HUES64 (cell line): Measurements from ENCODE around the gene C1D.

Experiments used
- H3K27ac ChIP-seq: 2 replicates; pipeline ENCODE4 v1.7.0; 2013; ENCODE audit warnings: low read depth, low read length, inconsistent platforms
- H3K27me3 ChIP-seq: 2 replicates; pipeline ENCODE4 v1.6.1; 2013; ENCODE audit warnings: mild to moderate bottlenecking, low read length; ENCODE audit not compliant: insufficient read depth
- H3K36me3 ChIP-seq: 2 replicates; pipeline ENCODE4 v1.6.1; 2013; ENCODE audit warnings: mild to moderate bottlenecking, low read length; ENCODE audit not compliant: insufficient read depth
- H3K4me1 ChIP-seq: 2 replicates; pipeline ENCODE4 v1.6.1; 2013; ENCODE audit warnings: mild to moderate bottlenecking, low read length, moderate library complexity; ENCODE audit not compliant: insufficient read depth
- H3K4me3 ChIP-seq: 2 replicates; pipeline ENCODE4 v1.5.1; 2013; ENCODE audit warnings: mild to moderate bottlenecking, low read length, moderate library complexity
- H3K9ac ChIP-seq: 2 replicates; pipeline ENCODE4 v1.6.1; 2013; ENCODE audit warnings: mild to moderate bottlenecking, low read depth, low read length
- H3K9me3 ChIP-seq: 2 replicates; pipeline ENCODE4 v1.6.1; 2013; ENCODE audit warnings: low read depth, low read length; ENCODE audit not compliant: insufficient read depth
- WGBS: fragments of 150-250, 120-280 bp; methylation state at CpG from one replicate; pipeline ENCODE4 v1.1.7; 2013; ENCODE audit warnings: missing lambda C conversion rate; 5-methylcytosine and 5-hydroxymethylcytosine counted together

The C1D gene

DNA sequence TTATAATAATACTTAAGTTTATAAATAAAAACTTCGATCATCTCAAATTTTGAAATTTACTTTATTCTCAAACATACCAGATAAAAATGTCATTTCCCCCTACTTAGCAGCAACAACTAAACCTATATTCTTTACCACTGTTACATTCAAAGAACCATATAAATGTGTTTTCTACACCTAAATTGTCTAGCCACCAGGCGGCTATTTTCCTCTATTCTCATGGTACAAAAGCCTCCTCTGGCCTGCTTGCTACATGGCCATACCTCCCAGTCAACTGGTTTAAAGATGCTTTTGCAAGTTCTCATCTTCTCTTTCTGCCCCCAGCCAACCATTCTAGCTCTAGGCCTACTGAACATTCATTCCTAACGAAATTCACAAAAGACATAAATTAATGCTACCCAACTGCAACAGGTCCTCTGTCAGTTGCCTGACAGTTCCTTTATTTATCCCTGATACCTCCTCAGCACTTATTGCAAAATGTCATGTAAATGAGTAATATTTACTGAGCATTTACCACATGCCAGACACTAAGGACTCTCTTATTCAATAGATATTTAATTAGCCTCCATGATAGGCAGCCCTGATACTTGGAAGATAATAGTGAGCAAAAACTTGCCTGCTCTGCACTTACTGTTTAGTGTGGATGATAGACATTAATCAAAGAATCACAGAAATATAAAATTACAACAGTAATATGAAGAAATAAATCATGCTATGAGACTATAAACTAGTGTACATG lies 5.0 kb downstream of the C1D start:
- Histone ChIP-seq H3K27ac (no peak overlapping the region), H3K4me3 (no peak overlapping the region), H3K27me3 (no peaks in the 10 kb centered on the region), H3K36me3 (no peaks in the 10 kb centered on the region), H3K9me3 (no peaks in the 10 kb centered on the region), H3K4me1 (peaks cover 6% of the 10 kb centered on the region), H3K9ac (no peak overlapping the region)
- WGBS, result 90% methylated on average over 3 of the region's 3 CpGs

DNA sequence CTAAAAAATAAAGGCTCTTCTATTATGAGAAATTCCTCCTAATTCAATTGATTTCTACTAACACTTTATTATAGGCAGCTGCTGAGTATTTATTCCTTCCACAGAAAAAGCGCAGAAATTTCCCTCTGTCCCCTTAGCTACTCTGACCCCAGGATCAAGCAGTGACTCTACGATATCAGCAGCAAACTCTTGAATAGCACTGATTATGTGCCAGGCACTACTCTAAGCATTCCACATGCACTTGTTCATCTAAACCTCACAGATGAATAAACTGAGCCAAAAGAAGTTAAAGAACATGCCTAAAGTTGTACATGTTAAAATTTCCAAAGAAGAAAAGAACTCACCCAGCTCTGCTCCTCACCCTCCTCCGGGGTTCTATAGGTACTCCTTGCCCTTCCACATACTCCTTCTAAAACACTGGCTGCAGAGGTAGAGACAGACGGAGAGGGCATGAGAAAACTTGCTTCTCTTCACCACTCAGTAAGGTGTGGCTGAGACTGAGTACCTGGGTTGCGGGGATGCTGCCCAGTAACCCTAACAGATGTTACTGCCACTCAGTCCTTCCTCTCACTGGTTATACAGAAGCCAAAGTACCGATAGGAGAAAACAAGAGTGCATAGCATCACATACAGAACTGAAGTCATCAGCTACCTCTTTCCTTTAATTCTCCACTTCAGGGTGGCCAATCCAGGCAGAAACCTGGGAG lies 9.9 kb downstream of the C1D start:
- Histone ChIP-seq H3K27ac (no peak overlapping the region), H3K4me3 (no peak overlapping the region), H3K36me3 (no peaks in the 10 kb centered on the region), H3K9ac (no peak overlapping the region), H3K27me3 (no peaks in the 10 kb centered on the region), H3K4me1 (no peaks in the 10 kb centered on the region), H3K9me3 (no peaks in the 10 kb centered on the region)
- 92% methylated on average over 6 of the region's 6 CpGs for WGBS

DNA sequence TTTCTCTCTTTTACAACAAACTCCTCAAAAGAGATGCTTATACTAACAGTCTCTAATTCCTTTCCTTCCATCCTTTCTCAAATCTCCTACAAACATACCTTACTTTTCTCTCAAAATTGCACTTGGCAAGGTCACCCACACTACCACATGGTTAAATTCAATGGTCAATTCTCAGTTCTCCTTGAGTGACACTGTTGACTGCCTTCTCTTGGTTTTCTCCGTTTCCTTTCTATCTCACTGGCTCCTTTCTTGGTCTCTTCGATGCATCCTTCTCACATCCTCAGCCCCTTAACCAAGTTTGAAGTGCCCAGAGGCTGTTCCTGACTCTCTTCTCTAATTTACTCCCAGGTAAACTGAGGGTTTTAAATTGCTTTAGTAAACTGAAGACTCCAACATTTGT lies 12.5 kb downstream of the C1D start:
- no peak overlapping the region for H3K27ac ChIP-seq
- H3K4me1 ChIP-seq, result no peaks in the 10 kb centered on the region
- H3K36me3 ChIP-seq, result peaks cover 14% of the 10 kb centered on the region; the same call in 1 of the 2 replicates
- H3K4me3 ChIP-seq, result no peak overlapping the region
- 91% methylated on average over 2 of the region's 2 CpGs for WGBS
- H3K9ac ChIP-seq, result no peak overlapping the region
- no peaks in the 10 kb centered on the region for H3K9me3 ChIP-seq
- H3K27me3 ChIP-seq, result no peaks in the 10 kb centered on the region

DNA sequence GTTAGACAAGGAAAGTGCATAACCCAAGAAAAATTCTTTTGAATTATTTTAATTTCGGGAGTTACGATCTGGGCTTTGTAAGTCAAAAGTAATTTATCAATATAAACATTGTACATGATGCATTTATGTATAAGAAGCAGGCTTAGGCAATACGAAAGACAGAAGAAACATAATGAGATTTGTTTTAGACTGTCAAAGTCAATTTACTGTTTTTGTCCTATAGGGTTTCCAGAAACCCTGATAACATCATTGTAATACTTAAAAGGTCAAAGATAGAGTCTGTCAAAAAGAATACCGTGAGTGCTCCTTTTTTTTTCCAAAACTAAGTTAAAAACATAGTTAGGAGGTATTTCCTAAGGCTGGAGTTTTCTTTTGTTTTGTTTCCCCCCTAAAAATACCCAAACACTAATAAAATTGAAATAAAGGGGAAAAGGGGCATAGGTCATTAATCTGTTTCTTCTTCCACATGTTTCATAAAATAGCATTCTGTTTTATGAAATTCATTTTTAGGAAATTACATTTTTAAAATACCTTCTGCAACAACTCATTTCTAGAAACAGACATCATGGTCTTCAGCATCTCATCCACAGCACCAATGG lies 16.1 kb downstream of the C1D start:
- Histone ChIP-seq H3K4me3 (no peak overlapping the region), H3K9ac (no peak overlapping the region), H3K9me3 (no peaks in the 10 kb centered on the region), H3K4me1 (no peaks in the 10 kb centered on the region), H3K27me3 (no peaks in the 10 kb centered on the region), H3K27ac (no peak overlapping the region), H3K36me3 (peaks cover 31% of the 10 kb centered on the region)
- 90% methylated on average over 2 of the region's 4 CpGs for WGBS

DNA sequence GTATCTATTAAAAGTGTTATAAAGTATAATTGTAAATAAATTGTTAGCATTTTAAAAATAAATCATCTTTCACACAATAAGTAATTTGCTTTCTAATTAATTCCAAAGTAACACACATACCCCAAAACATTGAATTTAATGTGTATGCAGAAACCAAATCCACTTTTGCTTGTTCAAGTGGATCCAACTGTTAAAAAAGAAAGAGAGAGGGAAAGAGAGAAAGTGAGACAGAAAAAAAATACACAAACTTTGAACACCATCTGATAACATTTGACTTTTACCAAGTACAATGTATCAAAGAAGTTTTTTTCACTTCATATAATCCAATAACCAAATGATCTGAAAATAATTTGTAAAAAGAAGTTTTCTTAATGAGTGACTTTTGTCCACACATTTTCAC lies 16.6 kb downstream of the C1D start:
- H3K27ac ChIP-seq, result no peak overlapping the region
- no peaks in the 10 kb centered on the region for H3K27me3 ChIP-seq
- H3K4me1 ChIP-seq, result no peaks in the 10 kb centered on the region

DNA sequence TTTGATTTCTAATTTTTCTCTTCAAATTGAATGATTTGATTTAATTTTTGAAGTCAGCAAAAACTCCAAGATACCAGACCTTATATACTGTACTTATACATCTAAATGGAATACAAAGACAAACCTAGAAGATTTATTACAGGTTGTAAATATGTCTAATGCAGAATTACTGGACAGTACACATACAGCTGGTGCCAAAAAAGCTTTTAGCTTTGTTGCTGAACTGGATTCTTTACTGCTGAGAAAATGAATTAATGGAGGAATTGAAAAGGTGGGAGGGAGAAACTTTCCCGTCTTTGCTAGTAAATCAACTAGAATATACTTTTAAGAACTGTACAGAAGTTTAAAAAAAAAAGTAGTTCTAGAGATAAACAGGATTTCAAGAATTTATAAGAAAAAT lies 17.5 kb downstream of the C1D start:
- Histone ChIP-seq H3K4me3 (no peak overlapping the region), H3K4me1 (no peaks in the 10 kb centered on the region), H3K36me3 (peaks cover 31% of the 10 kb centered on the region), H3K9me3 (no peaks in the 10 kb centered on the region), H3K27me3 (no peaks in the 10 kb centered on the region), H3K9ac (no peak overlapping the region), H3K27ac (no peak overlapping the region)
- WGBS, result no CpG with 5 or more reads among the region's 1 CpG

More for the DNA sequence above, 16.6 kb downstream of the C1D start:
- Histone ChIP-seq H3K9ac (no peak overlapping the region), H3K9me3 (no peaks in the 10 kb centered on the region), H3K36me3 (peaks cover 31% of the 10 kb centered on the region), H3K4me3 (no peak overlapping the region)

DNA sequence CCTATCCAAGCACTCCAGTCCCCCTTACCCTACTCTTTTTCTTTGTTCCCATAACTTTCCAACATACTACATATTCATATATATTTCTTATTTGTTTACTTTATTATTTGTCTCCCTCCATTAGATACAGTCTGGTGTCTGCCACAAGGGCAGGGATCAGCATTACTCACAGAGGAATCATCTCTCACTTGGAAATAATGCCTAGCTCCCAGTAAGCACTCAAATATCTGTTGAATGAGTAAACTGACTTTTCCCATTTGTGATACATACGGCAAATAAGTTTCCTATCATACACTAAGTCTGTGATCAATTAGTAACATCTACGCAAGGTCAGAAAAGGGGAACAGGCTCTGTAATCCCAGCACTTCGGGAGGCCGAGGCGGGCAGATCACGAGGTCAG lies 18.7 kb downstream of the C1D start:
- 94% methylated on average over 6 of the region's 6 CpGs for WGBS
- H3K27me3 ChIP-seq, result no peaks in the 10 kb centered on the region

DNA sequence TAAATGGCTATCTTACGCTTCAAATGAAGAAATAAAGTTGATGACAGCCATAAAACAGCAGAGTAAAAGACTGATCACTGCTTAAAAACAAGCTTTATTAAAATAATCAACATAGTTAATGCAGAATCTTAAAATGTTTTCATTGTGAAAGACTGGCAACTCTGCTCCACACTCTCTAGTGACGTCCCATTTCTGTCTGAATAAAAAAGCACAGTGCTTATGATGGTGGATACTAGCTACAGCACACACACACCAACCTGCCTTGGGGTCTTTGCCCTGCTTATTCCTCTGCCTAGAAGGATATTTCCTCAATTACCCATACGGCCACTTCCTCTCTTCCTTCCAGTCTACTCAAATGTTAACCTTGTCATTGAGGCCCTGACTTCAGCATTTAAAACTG lies 19.1 kb downstream of the C1D start:
- Histone ChIP-seq H3K4me3 (no peak overlapping the region), H3K27me3 (no peaks in the 10 kb centered on the region), H3K9me3 (no peaks in the 10 kb centered on the region), H3K36me3 (peaks cover 31% of the 10 kb centered on the region), H3K27ac (no peak overlapping the region), H3K9ac (no peak overlapping the region), H3K4me1 (no peaks in the 10 kb centered on the region)
- 92% methylated on average over 3 of the region's 3 CpGs for WGBS

More for the DNA sequence above, 18.7 kb downstream of the C1D start:
- no peaks in the 10 kb centered on the region for H3K4me1 ChIP-seq
- H3K9me3 ChIP-seq, result no peaks in the 10 kb centered on the region
- H3K4me3 ChIP-seq, result no peak overlapping the region
- H3K36me3 ChIP-seq, result peaks cover 31% of the 10 kb centered on the region
- no peak overlapping the region for H3K9ac ChIP-seq
- H3K27ac ChIP-seq, result no peak overlapping the region

DNA sequence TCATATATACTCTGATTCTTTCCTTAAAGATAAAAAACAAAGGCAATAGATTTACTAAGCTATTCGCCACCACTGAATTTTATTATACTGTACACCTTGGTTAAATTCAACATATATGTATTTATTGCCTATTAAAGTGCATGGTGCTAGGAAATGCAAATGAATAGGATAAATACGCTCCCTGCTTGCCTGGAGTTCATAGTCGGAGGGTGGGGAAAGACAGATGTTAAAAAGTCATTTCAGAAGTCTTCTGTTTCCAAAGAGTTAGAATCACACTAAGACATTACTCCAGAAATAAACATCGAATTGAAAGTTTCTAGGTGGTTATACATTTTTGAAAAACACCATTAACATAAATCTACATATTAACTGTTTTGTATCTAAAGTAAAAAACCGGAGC lies 19.8 kb downstream of the C1D start:
- 95% methylated on average over 3 of the region's 5 CpGs for WGBS
- H3K27me3 ChIP-seq, result no peaks in the 10 kb centered on the region
- H3K27ac ChIP-seq, result no peak overlapping the region
- H3K9ac ChIP-seq, result no peak overlapping the region
- no peaks in the 10 kb centered on the region for H3K9me3 ChIP-seq
- no peak overlapping the region for H3K4me3 ChIP-seq
- H3K36me3 ChIP-seq, result peaks cover 31% of the 10 kb centered on the region
- H3K4me1 ChIP-seq, result no peaks in the 10 kb centered on the region

DNA sequence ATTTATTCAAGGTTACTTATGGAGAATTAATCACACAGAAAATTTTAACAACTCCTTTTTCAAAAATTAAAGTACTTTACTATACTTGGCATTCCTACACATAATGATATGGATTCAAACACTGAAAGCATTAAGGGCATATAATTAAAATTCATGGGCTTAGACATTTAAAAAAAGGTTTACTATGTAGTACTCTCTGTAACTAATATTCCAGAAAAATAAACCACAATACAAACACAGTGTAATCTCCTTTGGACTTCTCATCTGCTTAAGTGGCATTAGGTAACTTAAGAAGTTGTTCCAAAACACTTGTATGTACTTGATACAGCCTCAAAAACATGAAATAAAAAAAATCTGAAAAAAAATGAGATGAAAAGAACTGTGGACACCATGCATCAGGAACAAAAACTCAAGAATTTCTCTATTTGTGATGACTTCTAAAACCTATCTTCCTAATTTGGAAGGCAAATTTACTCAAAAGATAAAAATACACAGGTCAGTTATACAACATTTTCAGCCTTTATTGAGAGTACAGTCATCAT lies 21.0 kb downstream of the C1D start:
- Histone ChIP-seq H3K4me1 (no peaks in the 10 kb centered on the region), H3K9ac (no peak overlapping the region), H3K9me3 (no peaks in the 10 kb centered on the region), H3K27me3 (no peaks in the 10 kb centered on the region), H3K4me3 (no peak overlapping the region), H3K27ac (no peak overlapping the region), H3K36me3 (peaks cover 28% of the 10 kb centered on the region)

DNA sequence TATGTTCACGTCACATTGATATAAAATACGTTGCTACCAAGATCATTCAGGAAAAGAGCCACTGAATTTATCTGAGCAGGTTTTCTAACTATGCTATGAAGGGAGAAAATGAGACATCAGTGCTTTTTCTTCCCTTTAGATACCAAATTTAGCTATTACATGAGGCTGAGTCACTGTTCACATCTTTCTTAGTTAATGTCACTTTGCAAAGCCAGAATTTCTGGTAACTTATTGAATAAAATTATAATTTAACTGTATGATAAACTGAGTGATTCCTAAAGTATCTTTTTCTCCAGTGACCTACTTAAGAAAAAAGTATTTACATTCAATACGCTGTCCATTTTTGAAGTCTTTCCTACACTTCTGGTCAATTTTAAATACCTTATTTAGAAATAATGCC lies 22.7 kb downstream of the C1D start:
- no peak overlapping the region for H3K9ac ChIP-seq
- H3K36me3 ChIP-seq, result peaks cover 14% of the 10 kb centered on the region
- 96% methylated on average over 3 of the region's 3 CpGs for WGBS
- H3K27ac ChIP-seq, result no peak overlapping the region
- no peaks in the 10 kb centered on the region for H3K9me3 ChIP-seq
- no peak overlapping the region for H3K4me3 ChIP-seq
- no peaks in the 10 kb centered on the region for H3K27me3 ChIP-seq
- no peaks in the 10 kb centered on the region for H3K4me1 ChIP-seq
